Activated CD4-positive, alpha-beta T cell treated with anti-CD3 and anti-CD28 coated beads for 36 hours (primary cell): Measurements from ENCODE around the gene STPG2. TPM values are rescaled to one million over a fixed set of nuclear protein-coding genes. Genes with fewer than 3 reads are reported as not detected.
"Not testable (repeated sequence)": the region's sequence is repeated elsewhere in the genome, so short reads cannot be mapped to it uniquely, and the experiment has no call there.

Source experiments
- ATAC-seq: fragments of 200-7000 bp; cut with Tn5 transposase; one replicate; pipeline ENCODE4 v1.10.0; 2021; ENCODE audit warnings: mild to moderate bottlenecking, moderate library complexity
- CTCF ChIA-PET: fragments of 350-600 bp; sonication (Branson Sonifier 250); formaldehyde crosslinking; loops from one replicate; lab custom pipeline; 2021; ENCODE audit warnings: antibody characterized with exemption; lab: Charles Lee
- POLR2A ChIA-PET: fragments of 350-600 bp; sonication (Branson Sonifier 250); formaldehyde crosslinking; loops from one replicate; lab custom pipeline; 2021; ENCODE audit warnings: antibody characterized with exemption, inconsistent platforms; lab: Charles Lee
- DNase-seq: peaks from one replicate; pipeline ENCODE4 v3.0.0-alpha.2; 2020
- H3K27ac Mint-ChIP-seq: one replicate; pipeline ENCODE4 v1.8.0; 2021; ENCODE audit warnings: mixed read lengths
- H3K27me3 Mint-ChIP-seq: one replicate; pipeline ENCODE4 v1.8.0; 2021; ENCODE audit warnings: mixed read lengths
- H3K36me3 Mint-ChIP-seq: one replicate; pipeline ENCODE4 v1.8.0; 2021; ENCODE audit warnings: low read depth, mixed read lengths
- H3K4me1 Mint-ChIP-seq: one replicate; pipeline ENCODE4 v1.8.0; 2021; ENCODE audit warnings: mixed read lengths
- H3K4me3 Mint-ChIP-seq: one replicate; pipeline ENCODE4 v1.8.0; 2021; ENCODE audit warnings: mild to moderate bottlenecking, moderate library complexity, mixed read lengths
- H3K9me3 Mint-ChIP-seq: one replicate; pipeline ENCODE4 v1.8.0; 2021; ENCODE audit warnings: low read depth, mixed read lengths
- intact Hi-C, 2 experiments: fragments of 100-400 bp; cut with DNase I in 1 of 2; cut with micrococcal nuclease in 1 of 2; formaldehyde crosslinking; loops; one replicate each; pipeline versions ENCODE4 v1.14.2 to v1.15.1; 2022 to 2024; cut with DNase I, micrococcal nuclease
- total RNA-seq, 2 experiments: library from RNA; stranded (reverse); gene quantifications; one replicate each; pipeline ENCODE4 v1.2.3, GENCODE V29; 2021

The STPG2 gene
- total RNA-seq, 2 experiments from 2014 or later, result 0.14 to 0.25 TPM

DNA sequence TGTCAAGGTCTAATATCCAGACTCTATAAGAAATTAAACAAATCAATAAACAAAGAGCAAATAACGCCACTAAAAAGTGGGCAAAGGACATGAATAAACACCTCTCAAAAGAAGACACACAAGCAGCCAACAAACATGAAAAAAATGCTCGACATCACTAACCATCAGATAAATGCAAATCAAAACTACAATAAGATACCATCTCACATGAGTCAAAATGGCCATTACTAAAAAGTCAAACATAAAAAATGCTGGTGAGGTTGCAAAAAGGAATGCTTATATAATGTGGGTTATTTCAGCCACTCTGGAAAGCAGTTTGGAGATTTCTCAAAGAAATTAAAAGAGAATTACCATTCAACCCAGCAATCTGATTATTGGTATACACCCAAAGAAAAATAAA lies 481.1 kb downstream of the STPG2 start:
- Mint-ChIP-seq H3K9me3 (peaks cover 7% of the 10 kb centered on the region), H3K4me1 (no peaks in the 10 kb centered on the region), H3K27me3 (no peaks in the 10 kb centered on the region), H3K27ac (no peak overlapping the region), H3K4me3 (no peak overlapping the region), H3K36me3 (no peaks in the 10 kb centered on the region)
- CTCF ChIA-PET, result no interaction called here
- intact Hi-C loops, result loop anchor here in 1 of 2 experiments (10.0 kb wide), 1 partner anchor 1453 kb away; no protein-coding TSS in a partner anchor
- POLR2A ChIA-PET, result no interaction called here
- no peak for ATAC-seq
- no peak for DNase-seq

- ATAC-seq (no peak), DNase-seq (no peak)
- Mint-ChIP-seq H3K27me3 (no peaks in the 10 kb centered on the region), H3K4me1 (no peaks in the 10 kb centered on the region), H3K9me3 (no peaks in the 10 kb centered on the region), H3K36me3 (no peaks in the 10 kb centered on the region), H3K4me3 (no peak overlapping the region), H3K27ac (no peak overlapping the region)
- CTCF ChIA-PET, result no interaction called here
- POLR2A ChIA-PET, result no interaction called here
- intact Hi-C loops, result no loop called here
Measured at GRCh38 chr4:97656044-97656720, 487.1 kb downstream of the STPG2 start.

- peaks cover 2% of the 10 kb centered on the region for H3K9me3 Mint-ChIP-seq
- ChIA-PET POLR2A (no interaction called here), CTCF (no interaction called here)
- ATAC-seq (no peak), DNase-seq (no peak)
- H3K27me3 Mint-ChIP-seq, result no peaks in the 10 kb centered on the region
- no peak overlapping the region for H3K27ac Mint-ChIP-seq
- no peak overlapping the region for H3K4me3 Mint-ChIP-seq
- H3K4me1 Mint-ChIP-seq, result no peaks in the 10 kb centered on the region
- intact Hi-C loops, result no loop called here
- H3K36me3 Mint-ChIP-seq, result no peaks in the 10 kb centered on the region
Measured at GRCh38 chr4:97653701-97654100, 489.6 kb downstream of the STPG2 start.

GRCh38 chr4:97646997-97647396 lies 496.3 kb downstream of the STPG2 start:
- ChIA-PET CTCF (no interaction called here), POLR2A (no interaction called here)
- Mint-ChIP-seq H3K27me3 (no peaks in the 10 kb centered on the region), H3K36me3 (no peaks in the 10 kb centered on the region), H3K4me3 (no peak overlapping the region), H3K4me1 (no peaks in the 10 kb centered on the region), H3K27ac (no peak overlapping the region), H3K9me3 (peaks cover 2% of the 10 kb centered on the region)
- intact Hi-C loops, result no loop called here
- DNase-seq (no peak), ATAC-seq (no peak)

- intact Hi-C loops, result no loop called here
- Mint-ChIP-seq H3K4me1 (no peaks in the 10 kb centered on the region), H3K36me3 (no peaks in the 10 kb centered on the region)
Measured at GRCh38 chr4:97645071-97645821, 498.0 kb downstream of the STPG2 start.

DNA sequence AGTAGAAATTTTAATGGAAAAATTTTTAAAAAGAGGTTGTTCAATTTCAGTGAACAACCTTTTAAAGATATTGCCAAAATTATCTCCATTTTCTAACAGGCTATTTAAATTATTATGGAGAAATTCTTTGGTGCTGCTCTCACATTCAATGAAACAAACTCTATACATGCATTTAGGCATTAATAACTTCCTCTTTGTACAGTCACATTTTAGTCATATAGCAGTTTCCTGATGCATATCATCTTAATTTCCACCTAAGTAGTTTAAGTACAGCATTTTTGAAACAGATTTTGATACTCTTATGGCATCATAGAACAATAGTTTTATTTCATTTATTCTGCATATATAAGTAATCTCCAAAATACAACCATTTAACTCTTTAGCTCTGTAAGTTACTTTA lies 500.1 kb downstream of the STPG2 start:
- intact Hi-C loops, result no loop called here
- H3K4me1 Mint-ChIP-seq, result no peaks in the 10 kb centered on the region
- no peak for ATAC-seq
- no peaks in the 10 kb centered on the region for H3K36me3 Mint-ChIP-seq
- no peak overlapping the region for H3K4me3 Mint-ChIP-seq
- no peak overlapping the region for H3K27ac Mint-ChIP-seq
- CTCF ChIA-PET, result no interaction called here
- POLR2A ChIA-PET, result no interaction called here
- DNase-seq, result no peak
- H3K27me3 Mint-ChIP-seq, result no peaks in the 10 kb centered on the region
- H3K9me3 Mint-ChIP-seq, result no peaks in the 10 kb centered on the region

More at GRCh38 chr4:97645071-97645821, 498.0 kb downstream of the STPG2 start:
- Mint-ChIP-seq H3K4me3 (no peak overlapping the region), H3K9me3 (peaks cover 2% of the 10 kb centered on the region), H3K27ac (no peak overlapping the region), H3K27me3 (no peaks in the 10 kb centered on the region)
- ATAC-seq, result no peak
- no peak for DNase-seq
- ChIA-PET POLR2A (no interaction called here), CTCF (no interaction called here)

- Mint-ChIP-seq H3K9me3 (no peaks in the 10 kb centered on the region), H3K4me3 (no peak overlapping the region), H3K27me3 (no peaks in the 10 kb centered on the region), H3K36me3 (no peaks in the 10 kb centered on the region), H3K4me1 (no peaks in the 10 kb centered on the region), H3K27ac (no peak overlapping the region)
- ATAC-seq, result no peak
- ChIA-PET POLR2A (no interaction called here), CTCF (no interaction called here)
- no peak for DNase-seq
- intact Hi-C loops, result no loop called here
Measured at GRCh38 chr4:97639961-97640360, 503.3 kb downstream of the STPG2 start.

DNA sequence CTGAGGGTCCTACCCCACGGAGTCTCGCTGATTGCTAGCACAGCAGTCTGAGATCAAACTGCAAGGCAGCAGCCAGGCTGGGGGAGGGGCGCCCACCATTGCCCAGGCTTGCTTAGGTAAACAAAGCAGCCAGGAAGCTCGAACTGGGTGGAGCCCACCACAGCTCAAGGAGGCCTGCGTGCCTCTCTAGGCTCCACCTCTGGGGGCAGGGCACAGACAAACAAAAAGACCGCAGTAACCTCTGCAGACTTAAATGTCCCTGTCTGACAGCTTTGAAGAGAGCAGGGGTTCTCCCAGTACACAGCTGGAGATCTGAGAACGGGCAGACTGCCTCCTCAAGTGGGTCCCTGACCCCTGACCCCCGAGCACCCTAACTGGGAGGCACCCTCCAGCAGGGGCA lies 509.4 kb downstream of the STPG2 start:
- not testable (repeated sequence) for H3K36me3 Mint-ChIP-seq, H3K27ac Mint-ChIP-seq

DNA sequence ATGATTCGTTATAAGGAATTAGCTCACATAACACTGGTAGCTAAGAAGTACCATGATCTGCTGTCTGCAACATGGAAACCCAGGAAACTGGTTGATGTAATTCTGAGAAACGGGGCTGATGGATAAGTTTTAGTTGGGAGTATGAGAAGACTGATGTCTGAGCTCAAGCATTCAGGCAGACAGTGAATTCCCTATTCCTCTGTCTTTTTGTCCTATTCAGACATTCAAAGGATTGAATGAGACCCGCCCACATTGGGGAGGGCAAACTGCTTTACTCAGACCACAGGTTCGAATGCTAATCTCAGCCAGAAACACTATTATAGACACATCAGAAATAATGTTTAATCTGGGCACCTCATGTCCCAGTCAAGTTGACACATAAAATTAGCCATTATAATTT lies 515.5 kb downstream of the STPG2 start:
- no peak for ATAC-seq

More for the DNA sequence above, 509.4 kb downstream of the STPG2 start:
- H3K4me1 Mint-ChIP-seq, intact Hi-C loops, ATAC-seq, POLR2A ChIA-PET, CTCF ChIA-PET, H3K9me3 Mint-ChIP-seq, H3K27me3 Mint-ChIP-seq, H3K4me3 Mint-ChIP-seq, DNase-seq: not testable (repeated sequence)

GRCh38 chr4:97624204-97624603 lies 519.1 kb downstream of the STPG2 start:
- Mint-ChIP-seq H3K27ac (no peak overlapping the region), H3K9me3 (peaks cover 24% of the 10 kb centered on the region), H3K4me3 (no peak overlapping the region), H3K27me3 (no peaks in the 10 kb centered on the region), H3K36me3 (no peaks in the 10 kb centered on the region), H3K4me1 (no peaks in the 10 kb centered on the region)
- no peak for DNase-seq
- ChIA-PET CTCF (no interaction called here), POLR2A (no interaction called here)
- intact Hi-C loops, result no loop called here
- ATAC-seq, result no peak

More for the DNA sequence above, 515.5 kb downstream of the STPG2 start:
- ChIA-PET CTCF (no interaction called here), POLR2A (no interaction called here)
- Mint-ChIP-seq H3K4me3 (no peak overlapping the region), H3K4me1 (no peaks in the 10 kb centered on the region), H3K27me3 (no peaks in the 10 kb centered on the region), H3K27ac (no peak overlapping the region), H3K36me3 (no peaks in the 10 kb centered on the region), H3K9me3 (peaks cover 13% of the 10 kb centered on the region)
- intact Hi-C loops, result no loop called here
- DNase-seq, result no peak

DNA sequence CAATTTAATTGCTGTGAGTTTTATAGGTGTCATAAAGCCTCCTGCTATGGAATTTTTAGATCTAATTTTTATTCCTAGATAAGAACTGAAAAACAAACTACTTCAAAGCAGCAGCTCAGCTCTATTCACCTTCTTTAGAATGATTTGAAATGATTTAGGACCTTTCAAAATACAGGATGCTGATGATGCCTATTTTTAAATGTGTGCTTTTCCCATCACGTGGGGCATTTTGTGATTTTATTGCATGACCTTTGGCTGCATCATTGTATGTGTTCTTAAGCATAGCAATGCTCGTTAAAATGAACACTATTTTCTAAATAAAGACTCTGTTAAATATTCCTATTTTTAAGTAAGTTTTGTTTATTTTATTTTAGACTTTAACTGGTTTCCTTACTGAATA lies 537.3 kb downstream of the STPG2 start:
- H3K4me3 Mint-ChIP-seq, result no peak overlapping the region
- H3K36me3 Mint-ChIP-seq, result no peaks in the 10 kb centered on the region
- no peaks in the 10 kb centered on the region for H3K4me1 Mint-ChIP-seq
- peaks cover 5% of the 10 kb centered on the region for H3K9me3 Mint-ChIP-seq
- DNase-seq, result no peak
- H3K27me3 Mint-ChIP-seq, result no peaks in the 10 kb centered on the region
- ATAC-seq, result no peak
- CTCF ChIA-PET, result no interaction called here
- POLR2A ChIA-PET, result no interaction called here
- no peak overlapping the region for H3K27ac Mint-ChIP-seq
- intact Hi-C loops, result no loop called here

- POLR2A ChIA-PET, result no interaction called here
- intact Hi-C loops, result no loop called here
- Mint-ChIP-seq H3K9me3 (peaks cover 15% of the 10 kb centered on the region), H3K4me3 (no peak overlapping the region), H3K36me3 (no peaks in the 10 kb centered on the region), H3K4me1 (no peaks in the 10 kb centered on the region), H3K27me3 (no peaks in the 10 kb centered on the region), H3K27ac (no peak overlapping the region)
- DNase-seq (no peak), ATAC-seq (no peak)
- CTCF ChIA-PET, result no interaction called here
Measured at GRCh38 chr4:97593248-97593647, 550.0 kb downstream of the STPG2 start.
